Kidney (tissue), 14 donors: ENCODE measurements around the gene NXN. TPM values are rescaled to one million over a fixed set of nuclear protein-coding genes. Genes with fewer than 3 reads are reported as not detected.

Source experiments
- DNase-seq, 5 donors: peaks; one replicate each; pipeline ENCODE4 v3.0.0-alpha.2; 2013 to 2020
- FAIRE-seq: peaks from 2 replicates; lab custom pipeline; 2012; peaks lifted over from hg19 to GRCh38; lab: Jason Lieb, UNC
- H3K27ac ChIP-seq, 2 donors: one replicate each; pipeline ENCODE4 v1.7.0; 2013; ENCODE audit warnings: low read depth in 2 of 2, low read length in 2 of 2, inconsistent platforms in 1 of 2
- H3K27me3 ChIP-seq: one replicate; pipeline ENCODE4 v1.7.1; 2013; ENCODE audit warnings: low read length, inconsistent platforms; ENCODE audit not compliant: control insufficient read depth, insufficient read depth
- H3K36me3 ChIP-seq, 3 donors: one replicate each; pipeline versions ENCODE4 v1.7.0 to v1.7.1; 2013; ENCODE audit warnings: low read length in 3 of 3, control low read depth in 1 of 3, inconsistent platforms in 1 of 3; ENCODE audit not compliant: insufficient read depth in 3 of 3, control insufficient read depth in 2 of 3
- H3K4me1 ChIP-seq, 3 donors: one replicate each; pipeline versions ENCODE4 v1.7.0 to v1.7.1; 2013; ENCODE audit warnings: low read length in 3 of 3, inconsistent platforms in 1 of 3, low read depth in 1 of 3; ENCODE audit not compliant: control insufficient read depth in 2 of 3, insufficient read depth in 2 of 3
- H3K4me3 ChIP-seq, 3 donors: one replicate each; pipeline versions ENCODE4 v1.7.0 to v1.8.1; 2013; ENCODE audit warnings: low read length in 3 of 3, control low read depth in 1 of 3, inconsistent platforms in 1 of 3
- H3K9ac ChIP-seq, 3 donors: one replicate each; pipeline versions ENCODE4 v1.7.0 to v1.7.1; 2013; ENCODE audit warnings: low read length in 3 of 3, control low read depth in 1 of 3, inconsistent platforms in 1 of 3
- H3K9me3 ChIP-seq, 3 donors: one replicate each; pipeline versions ENCODE4 v1.7.0 to v1.7.1; 2013; ENCODE audit warnings: low read length in 3 of 3, control low read depth in 1 of 3, inconsistent platforms in 1 of 3; ENCODE audit not compliant: control insufficient read depth in 2 of 3, insufficient read depth in 1 of 3
- CTCF ChIP-seq: IDR thresholded peaks from 3 replicates; pipeline ENCODE4 v1.5.1; 2012; ENCODE audit warnings: mild to moderate bottlenecking, moderate library complexity, borderline replicate concordance; ENCODE audit not compliant: insufficient read depth; ENCODE audit errors: extremely low read depth
- intact Hi-C: fragments of 100-400 bp; cut with DNase I; formaldehyde crosslinking; loops from one replicate; pipeline ENCODE4 v1.11.1; 2022
- polyA plus RNA-seq: library from polyadenylated mRNA; stranded (reverse); fragments of 350-450 nt; fragmentation: Illumina TruSeq; extraction: RNeasy Lipid Tissue Mini Kit (QIAGEN cat#74804); gene quantifications from one replicate; pipeline ENCODE4 v1.2.3, GENCODE V29; 2014; ENCODE audit warnings: low read depth, low replicate concordance; ENCODE audit not compliant: insufficient read depth
- total RNA-seq: library from RNA; stranded (reverse); fragmentation: NEBNext Ultra II Directional; extraction: Animal tissue kit (Norgen Biotek cat#: 25700); gene quantifications from one replicate; pipeline ENCODE4 v1.2.1, GENCODE V29; 2021
- donor health status: control.
- donor health status: control.
- donor health status: control.
- donor health status: control.
- donor health status: control.
- donor health status: DM: yes; HTN: yes; CAD: no.
- donor health status: Normal renal cell carcinoma (clear cell type).

NXN gene
- total and polyA plus RNA-seq, 2 donors from 2014 or later = 10.2 to 26.8 TPM

- H3K4me1 ChIP-seq = no peaks in the 10 kb centered on the region
- H3K4me3 ChIP-seq = no peak overlapping the region
- intact Hi-C loops = no loop called here
- H3K27ac ChIP-seq = no peak overlapping the region
- H3K9ac ChIP-seq = no peak overlapping the region
- H3K36me3 ChIP-seq = no peaks in the 10 kb centered on the region
- no peaks in the 10 kb centered on the region for H3K27me3 ChIP-seq
- DNase-seq (peak in 1 of 5 donors; percentile 26), FAIRE-seq (no peak)
- no peaks in the 10 kb centered on the region for H3K9me3 ChIP-seq
- TF ChIP-seq CTCF = no peak
These were observed 10.5 kb downstream of the NXN start for GRCh38 chr17:968812-969730.

- Histone ChIP-seq H3K9me3 (no peaks in the 10 kb centered on the region), H3K36me3 (no peaks in the 10 kb centered on the region), H3K9ac (no peak overlapping the region), H3K27ac (no peak overlapping the region), H3K4me3 (no peak overlapping the region), H3K27me3 (no peaks in the 10 kb centered on the region), H3K4me1 (no peaks in the 10 kb centered on the region)
- FAIRE-seq (no peak), DNase-seq (peak in 1 of 5 donors; percentile 47)
- intact Hi-C loops = no loop called here
- TF ChIP-seq CTCF = no peak
These were observed 12.5 kb downstream of the NXN start for GRCh38 chr17:967122-967521.

GRCh38 chr17:965311-965989, 14.1 kb downstream of the NXN start:
- H3K9ac ChIP-seq = no peak overlapping the region
- no peak for FAIRE-seq
- no peak overlapping the region for H3K4me3 ChIP-seq
- no peaks in the 10 kb centered on the region for H3K9me3 ChIP-seq
- H3K36me3 ChIP-seq = no peaks in the 10 kb centered on the region
- intact Hi-C loops = no loop called here
- no peaks in the 10 kb centered on the region for H3K27me3 ChIP-seq
- no peak overlapping the region for H3K27ac ChIP-seq
- TF ChIP-seq CTCF = no peak
- no peaks in the 10 kb centered on the region for H3K4me1 ChIP-seq
- peak in 1 of 5 donors; percentile 21 for DNase-seq
